ENCODE measurements around the gene CHRNA3.

CHRNA3 gene

GRCh38 chr15:78624651-78625590 lies 4.1 kb upstream of the CHRNA3 start:
- no peaks in the 10 kb centered on the region for H3K27me3 ChIP-seq (ENCODE audit: insufficient read depth, low read depth, severe bottlenecking)
- TF ChIP-seq, protein P1, sequence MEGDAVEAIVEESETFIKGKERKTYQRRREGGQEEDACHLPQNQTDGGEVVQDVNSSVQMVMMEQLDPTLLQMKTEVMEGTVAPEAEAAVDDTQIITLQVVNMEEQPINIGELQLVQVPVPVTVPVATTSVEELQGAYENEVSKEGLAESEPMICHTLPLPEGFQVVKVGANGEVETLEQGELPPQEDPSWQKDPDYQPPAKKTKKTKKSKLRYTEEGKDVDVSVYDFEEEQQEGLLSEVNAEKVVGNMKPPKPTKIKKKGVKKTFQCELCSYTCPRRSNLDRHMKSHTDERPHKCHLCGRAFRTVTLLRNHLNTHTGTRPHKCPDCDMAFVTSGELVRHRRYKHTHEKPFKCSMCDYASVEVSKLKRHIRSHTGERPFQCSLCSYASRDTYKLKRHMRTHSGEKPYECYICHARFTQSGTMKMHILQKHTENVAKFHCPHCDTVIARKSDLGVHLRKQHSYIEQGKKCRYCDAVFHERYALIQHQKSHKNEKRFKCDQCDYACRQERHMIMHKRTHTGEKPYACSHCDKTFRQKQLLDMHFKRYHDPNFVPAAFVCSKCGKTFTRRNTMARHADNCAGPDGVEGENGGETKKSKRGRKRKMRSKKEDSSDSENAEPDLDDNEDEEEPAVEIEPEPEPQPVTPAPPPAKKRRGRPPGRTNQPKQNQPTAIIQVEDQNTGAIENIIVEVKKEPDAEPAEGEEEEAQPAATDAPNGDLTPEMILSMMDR (IDR thresholded peaks at IDR 0.05; ENCODE audit: low read depth, low read length) = no peak
- H3K4me3 ChIP-seq (ENCODE audit: low read depth, low read length) = no peak overlapping the region
- H3K9me3 ChIP-seq (ENCODE audit: severe bottlenecking) = no peaks in the 10 kb centered on the region
- H3K27ac ChIP-seq = peak overlapping the region; percentile 89
- DNase-seq = no peak
- peaks cover 64% of the 10 kb centered on the region for H3K36me3 ChIP-seq

GRCh38 chr15:78623786-78624497 lies 3.1 kb upstream of the CHRNA3 start:
- DNase-seq = no peak

GRCh38 chr15:78621810-78622402 lies 1.1 kb upstream of the CHRNA3 start:
- H3K27me3 ChIP-seq (ENCODE audit: insufficient read depth, low read depth, severe bottlenecking) = no peaks in the 10 kb centered on the region
- DNase-seq = no peak
- H3K9me3 ChIP-seq (ENCODE audit: severe bottlenecking) = no peaks in the 10 kb centered on the region
- H3K36me3 ChIP-seq = peaks cover 60% of the 10 kb centered on the region
- H3K4me3 ChIP-seq (ENCODE audit: low read depth, low read length) = no peak overlapping the region
- TF ChIP-seq, protein P1 (IDR thresholded peaks at IDR 0.05; ENCODE audit: low read depth, low read length) = no peak
- H3K27ac ChIP-seq = peak overlapping the region; percentile 95

More at GRCh38 chr15:78623786-78624497, 3.1 kb upstream of the CHRNA3 start:
- Histone ChIP-seq H3K27me3 (ENCODE audit: insufficient read depth, low read depth, severe bottlenecking) (no peaks in the 10 kb centered on the region), H3K27ac (no peak overlapping the region), H3K4me3 (ENCODE audit: low read depth, low read length) (no peak overlapping the region), H3K9me3 (ENCODE audit: severe bottlenecking) (no peaks in the 10 kb centered on the region), H3K36me3 (peaks cover 64% of the 10 kb centered on the region)
- TF ChIP-seq, protein P1 (IDR thresholded peaks at IDR 0.05; ENCODE audit: low read depth, low read length) = no peak

- H3K9me3 ChIP-seq (ENCODE audit: severe bottlenecking) = no peaks in the 10 kb centered on the region
- DNase-seq = peak; percentile 71
- H3K27ac ChIP-seq = peak overlapping the region; percentile 95
- H3K36me3 ChIP-seq = peaks cover 62% of the 10 kb centered on the region
- peak overlapping the region; percentile 68 for H3K4me3 ChIP-seq (ENCODE audit: low read depth, low read length)
- TF ChIP-seq, protein P1 (IDR thresholded peaks at IDR 0.05; ENCODE audit: low read depth, low read length) = peak; percentile 63
- H3K27me3 ChIP-seq (ENCODE audit: insufficient read depth, low read depth, severe bottlenecking) = no peaks in the 10 kb centered on the region
Measured at GRCh38 chr15:78620021-78620526, 722 bp downstream of the CHRNA3 start.

DNA sequence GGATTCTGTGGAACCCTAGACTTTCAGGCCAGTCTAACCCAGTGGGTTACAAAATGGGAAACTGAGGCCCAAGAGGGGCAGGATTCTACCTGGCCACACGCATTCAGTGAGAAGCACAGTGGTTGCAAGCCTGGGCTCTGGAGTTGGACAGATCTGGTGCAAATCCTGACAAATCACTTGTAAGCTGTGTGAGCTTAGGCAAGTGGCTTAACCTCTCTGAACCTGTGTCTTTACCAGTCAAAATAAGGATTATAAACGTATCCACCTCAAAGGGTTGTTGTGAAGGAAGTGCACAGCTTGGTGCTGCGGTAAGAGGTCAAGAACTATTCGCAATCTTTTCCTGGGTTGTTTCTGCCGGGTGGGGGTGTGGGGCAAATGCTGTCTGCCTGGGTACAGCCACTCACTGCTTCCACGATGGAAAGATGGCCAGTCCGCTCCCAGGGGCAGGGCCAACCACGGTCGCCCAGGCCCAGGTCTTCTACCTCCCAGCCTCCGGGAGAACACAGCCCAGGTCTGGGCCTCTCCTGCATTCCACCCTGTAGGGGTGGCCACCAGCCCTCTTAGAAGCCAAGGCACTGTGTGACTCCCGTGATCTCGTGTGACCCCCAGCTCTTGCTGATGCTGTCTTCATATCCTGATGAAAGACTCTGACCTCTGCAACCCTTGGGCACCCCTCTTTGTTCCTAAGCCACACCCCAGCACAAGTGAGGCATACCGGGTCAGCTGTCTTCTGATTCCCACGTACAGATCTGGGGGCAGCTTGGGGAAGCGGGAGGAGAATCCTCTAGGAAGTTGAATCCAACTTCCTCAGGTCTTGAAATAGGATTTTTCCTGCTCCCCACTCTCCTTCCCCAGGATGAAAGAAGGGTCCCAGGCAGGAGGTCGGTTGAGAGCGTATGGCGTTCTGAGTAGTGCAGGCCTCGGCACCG lies 1.5 kb downstream of the CHRNA3 start:
- TF ChIP-seq, protein P1 (IDR thresholded peaks at IDR 0.05; ENCODE audit: low read depth, low read length) = peak; percentile 9; the same call in 1 of the 2 replicates
- H3K27ac ChIP-seq = peak overlapping the region; percentile 95
- peaks cover 62% of the 10 kb centered on the region for H3K36me3 ChIP-seq
- no peaks in the 10 kb centered on the region for H3K9me3 ChIP-seq (ENCODE audit: severe bottlenecking)
- DNase-seq = peak; percentile 61
- H3K4me3 ChIP-seq (ENCODE audit: low read depth, low read length) = peak overlapping the region; percentile 68
- H3K27me3 ChIP-seq (ENCODE audit: insufficient read depth, low read depth, severe bottlenecking) = no peaks in the 10 kb centered on the region
